IPS-18c (cell line): ENCODE measurements around the gene ORAI3.
A peak's percentile ranks its signal among the peaks of the same experiment; 100 is the strongest.

Experiments used
- H3K4me3 ChIP-seq: 2 replicates; pipeline ENCODE4 v1.7.0; 2013; ENCODE audit warnings: low read depth, mild to moderate bottlenecking, low read length, moderate library complexity; ENCODE audit not compliant: insufficient read depth
- H3K9me3 ChIP-seq: one replicate; pipeline ENCODE4 v1.6.1; 2013; ENCODE audit warnings: mild to moderate bottlenecking, low read length, moderate library complexity; ENCODE audit not compliant: control insufficient read depth, insufficient read depth

ORAI3 gene

GRCh38 chr16:30921748-30922419, 27.0 kb upstream of the ORAI3 start:
- peak overlapping the region; percentile 90 for H3K4me3 ChIP-seq
- peaks cover 3% of the 10 kb centered on the region for H3K9me3 ChIP-seq

GRCh38 chr16:30922420-30922959, 26.4 kb upstream of the ORAI3 start:
- Histone ChIP-seq H3K9me3 (peaks cover 3% of the 10 kb centered on the region), H3K4me3 (peak overlapping the region; percentile 90)

- Histone ChIP-seq H3K9me3 (peaks cover 3% of the 10 kb centered on the region), H3K4me3 (peak overlapping the region; percentile 26)
Observed at GRCh38 chr16:30922960-30923535, 25.8 kb upstream of the ORAI3 start.

GRCh38 chr16:30923554-30924075, 25.3 kb upstream of the ORAI3 start, which contains the start of gene FBXL19:
Gene FBXL19 (plus strand): TSS chr16:30923572. CDS start chr16:30925755, 2,183 bp downstream.
- H3K9me3 ChIP-seq = peaks cover 3% of the 10 kb centered on the region
- peak within 1 kb of the TSS; percentile 90 for H3K4me3 ChIP-seq

- Histone ChIP-seq H3K9me3 (peaks cover 3% of the 10 kb centered on the region), H3K4me3 (peak overlapping the region; percentile 52)
Observed at GRCh38 chr16:30924076-30924912, 24.6 kb upstream of the ORAI3 start.

- H3K9me3 ChIP-seq = peaks cover 3% of the 10 kb centered on the region
- H3K4me3 ChIP-seq = peak overlapping the region; percentile 52
Observed at GRCh38 chr16:30924913-30925631, 23.8 kb upstream of the ORAI3 start.

- Histone ChIP-seq H3K9me3 (peaks cover 3% of the 10 kb centered on the region), H3K4me3 (no peak overlapping the region; the same call in 1 of the 2 replicates)
Observed at GRCh38 chr16:30925632-30925987, 23.3 kb upstream of the ORAI3 start.

GRCh38 chr16:30925995-30926811, 22.7 kb upstream of the ORAI3 start:
- Histone ChIP-seq H3K4me3 (no peak overlapping the region), H3K9me3 (peaks cover 3% of the 10 kb centered on the region)

- H3K4me3 ChIP-seq = 0 out of 2 replicates have a peak overlapping the region, but pooled peaks have one; percentile 11
- H3K9me3 ChIP-seq = peaks cover 3% of the 10 kb centered on the region
Observed at GRCh38 chr16:30926937-30927788, 21.7 kb upstream of the ORAI3 start.

- H3K9me3 ChIP-seq = peaks cover 3% of the 10 kb centered on the region
- H3K4me3 ChIP-seq = 0 out of 2 replicates have a peak overlapping the region, but pooled peaks have one; percentile 11
Observed at GRCh38 chr16:30927789-30928378, 21.0 kb upstream of the ORAI3 start.

- no peak overlapping the region for H3K4me3 ChIP-seq
Observed at GRCh38 chr16:30928390-30928789, 20.5 kb upstream of the ORAI3 start.

GRCh38 chr16:30929167-30929566, 19.7 kb upstream of the ORAI3 start:
- Histone ChIP-seq H3K4me3 (no peak overlapping the region), H3K9me3 (peaks cover 3% of the 10 kb centered on the region)

More at GRCh38 chr16:30928390-30928789, 20.5 kb upstream of the ORAI3 start:
- peaks cover 3% of the 10 kb centered on the region for H3K9me3 ChIP-seq

GRCh38 chr16:30930160-30930571, 18.7 kb upstream of the ORAI3 start:
- Histone ChIP-seq H3K4me3 (no peak overlapping the region), H3K9me3 (peaks cover 3% of the 10 kb centered on the region)

GRCh38 chr16:30931068-30931650, 17.7 kb upstream of the ORAI3 start:
- H3K4me3 ChIP-seq = no peak overlapping the region

More at GRCh38 chr16:30931068-30931650, 17.7 kb upstream of the ORAI3 start:
- H3K9me3 ChIP-seq = peaks cover 3% of the 10 kb centered on the region
